PC-9 (cell line): ENCODE measurements around the gene CEP120. TPM values are rescaled to one million over a fixed set of nuclear protein-coding genes. Genes with fewer than 3 reads are reported as not detected.
A peak's percentile ranks its signal among the peaks of the same experiment; 100 is the strongest.

Experiments
- BruUV-seq: library from RNA; stranded (reverse); fragments of 400-500 nt; replicated peaks from 2 replicates; lab custom pipeline; 2021; lab: Mats Ljungman, UMichigan
- CTCF ChIA-PET: fragments of 300-600 bp; sonication (Branson Sonifier 250); formaldehyde crosslinking; loops from one replicate; lab custom pipeline; 2022; ENCODE audit warnings: antibody characterized with exemption; lab: Charles Lee
- POLR2A ChIA-PET: fragments of 300-600 bp; sonication (Branson Sonifier 250); formaldehyde crosslinking; loops from one replicate; lab custom pipeline; 2022; ENCODE audit warnings: antibody characterized with exemption; ENCODE audit not compliant: unreplicated experiment; lab: Charles Lee
- DNase-seq, 2 experiments: peaks; one replicate each; pipeline versions ENCODE4 v3.0.0 to v3.0.0-alpha.2; 2015 to 2022; ENCODE audit warnings: mixed read lengths in 1 of 2
- H2AFZ ChIP-seq: fragments of 200-600 bp; sonication (generic); 2 replicates; pipeline ENCODE4 v1.8.1; 2017; ENCODE audit warnings: antibody characterized with exemption
- H3F3A ChIP-seq: fragments of 200-600 bp; sonication (generic); 2 replicates; pipeline ENCODE4 v1.8.1; 2017; ENCODE audit warnings: antibody characterized with exemption, mild to moderate bottlenecking, low read depth; ENCODE audit not compliant: insufficient read depth
- H3K27ac ChIP-seq: fragments of 200-600 bp; sonication (generic); 2 replicates; pipeline ENCODE4 v1.6.1; 2016; ENCODE audit warnings: mixed run types
- H3K27me3 ChIP-seq: fragments of 200-600 bp; sonication (generic); 2 replicates; pipeline ENCODE4 v1.6.1; 2016; ENCODE audit warnings: low read depth, mixed run types; ENCODE audit not compliant: insufficient read depth
- H3K36me3 ChIP-seq: fragments of 200-600 bp; sonication (generic); 2 replicates; pipeline ENCODE4 v1.6.1; 2016; ENCODE audit warnings: low read depth, mixed run types
- H3K4me1 ChIP-seq: fragments of 200-600 bp; sonication (generic); replicated peaks from 2 replicates; pipeline ENCODE4 v1.6.1; 2016; ENCODE audit warnings: mixed run types; ENCODE audit not compliant: insufficient read depth
- H3K4me2 ChIP-seq: fragments of 200-600 bp; sonication (generic); 2 replicates; pipeline ENCODE4 v1.6.1; 2017; ENCODE audit warnings: mixed run types
- H3K4me3 ChIP-seq: fragments of 200-600 bp; sonication (generic); 2 replicates; pipeline ENCODE4 v1.6.1; 2016; ENCODE audit warnings: mixed run types
- H3K79me2 ChIP-seq: fragments of 200-600 bp; sonication (generic); 2 replicates; pipeline ENCODE4 v1.6.1; 2017; ENCODE audit warnings: low read depth, mixed run types
- H3K9me2 ChIP-seq: fragments of 200-600 bp; sonication (generic); 2 replicates; pipeline ENCODE4 v1.8.1; 2017; ENCODE audit warnings: mild to moderate bottlenecking; ENCODE audit not compliant: insufficient read depth
- H3K9me3 ChIP-seq: fragments of 200-600 bp; sonication (generic); 2 replicates; pipeline ENCODE4 v1.8.1; 2016; ENCODE audit warnings: low read depth; ENCODE audit not compliant: insufficient read depth
- H4K20me1 ChIP-seq: fragments of 200-600 bp; sonication (generic); 2 replicates; pipeline ENCODE4 v1.8.1; 2017; ENCODE audit not compliant: insufficient read depth
- CTCF ChIP-seq: fragments of 200-600 bp; sonication (generic); conservative IDR thresholded peaks from 2 replicates; pipeline ENCODE4 v1.6.1; 2017; ENCODE audit warnings: mixed run types, antibody characterized with exemption, mild to moderate bottlenecking, moderate library complexity
- EZH2 ChIP-seq: fragments of 200-600 bp; sonication (generic); IDR thresholded peaks from 2 replicates; pipeline ENCODE4 v1.8.0; 2017; ENCODE audit warnings: antibody characterized with exemption, low read depth
- intact Hi-C: fragments of 100-400 bp; cut with micrococcal nuclease; formaldehyde crosslinking; loops from one replicate; pipeline ENCODE4 v1.10.0; 2022; ENCODE audit not compliant: unreplicated experiment
- total RNA-seq: library from RNA; stranded (reverse); gene quantifications from 2 replicates; pipeline ENCODE4 v1.2.3, GENCODE V29; 2021

CEP120 gene
- total RNA-seq, 1 experiment from 2014 or later = 24.5 TPM

GRCh38 chr5:123455095-123455494 lies 31.9 kb upstream of the CEP120 start:
- TF ChIP-seq CTCF (no peak), EZH2 (no peak)
- CTCF ChIA-PET = interaction anchor here (0.9 kb wide), 1 partner anchor 156 kb away, joined by 3 read pairs; no protein-coding TSS in a partner anchor

GRCh38 chr5:123454259-123454911 lies 31.2 kb upstream of the CEP120 start:
- Histone ChIP-seq H3K4me2 (peak overlapping the region; percentile 54), H3K4me3 (no peak overlapping the region), H3K79me2 (no peaks in the 10 kb centered on the region), H3K36me3 (no peaks in the 10 kb centered on the region), H3K4me1 (peaks cover 12% of the 10 kb centered on the region), H2AFZ (peak overlapping the region; percentile 74), H3K9me3 (no peaks in the 10 kb centered on the region), H4K20me1 (no peaks in the 10 kb centered on the region), H3F3A (no peaks in the 10 kb centered on the region; the same call in 1 of the 2 replicates), H3K27ac (peak overlapping the region; percentile 8; the same call in 1 of the 2 replicates), H3K27me3 (no peaks in the 10 kb centered on the region), H3K9me2 (no peaks in the 10 kb centered on the region; the same call in 1 of the 2 replicates)
- TF ChIP-seq CTCF = no peak
- no peak for TF ChIP-seq EZH2
- ChIA-PET POLR2A (no interaction called here), CTCF (no interaction called here)
- intact Hi-C loops = no loop called here
- peak; percentile 1 to 46 for DNase-seq
- no TSS peak for BruUV-seq

More at GRCh38 chr5:123455095-123455494, 31.9 kb upstream of the CEP120 start:
- Histone ChIP-seq H3K4me3 (no peak overlapping the region), H3K79me2 (no peaks in the 10 kb centered on the region), H3K9me2 (no peaks in the 10 kb centered on the region; the same call in 1 of the 2 replicates), H3K4me2 (peak overlapping the region; percentile 54; the same call in 1 of the 2 replicates), H3K27me3 (no peaks in the 10 kb centered on the region), H3K36me3 (no peaks in the 10 kb centered on the region), H2AFZ (peak overlapping the region; percentile 74; the same call in 1 of the 2 replicates), H3K9me3 (no peaks in the 10 kb centered on the region), H3F3A (peaks cover 2% of the 10 kb centered on the region; the same call in 1 of the 2 replicates), H3K4me1 (peaks cover 15% of the 10 kb centered on the region), H3K27ac (peak overlapping the region; percentile 8; the same call in 1 of the 2 replicates), H4K20me1 (no peaks in the 10 kb centered on the region)
- no peak for DNase-seq
- POLR2A ChIA-PET = no interaction called here
- BruUV-seq = no TSS peak
- intact Hi-C loops = no loop called here

- CTCF ChIA-PET = no interaction called here
- Histone ChIP-seq H3K9me3 (no peaks in the 10 kb centered on the region), H3K27ac (no peak overlapping the region), H3K4me2 (no peak overlapping the region), H3K9me2 (no peaks in the 10 kb centered on the region; the same call in 1 of the 2 replicates), H3K27me3 (no peaks in the 10 kb centered on the region), H4K20me1 (no peaks in the 10 kb centered on the region), H3K4me1 (peaks cover 12% of the 10 kb centered on the region), H3K36me3 (no peaks in the 10 kb centered on the region), H3K4me3 (no peak overlapping the region), H3F3A (no peaks in the 10 kb centered on the region; the same call in 1 of the 2 replicates), H3K79me2 (no peaks in the 10 kb centered on the region), H2AFZ (no peak overlapping the region)
- POLR2A ChIA-PET = no interaction called here
- TF ChIP-seq CTCF (no peak), EZH2 (no peak)
- DNase-seq = no peak
- BruUV-seq = no TSS peak
- intact Hi-C loops = no loop called here
These were observed 29.2 kb upstream of the CEP120 start for GRCh38 chr5:123452401-123452800.
